DOHH2 (cell line): ENCODE results near the gene TSPAN12.

Experiments
- H3F3A ChIP-seq: fragments of 200-600 bp; sonication (generic), shearing (Covaris generic); 2 replicates; pipeline ENCODE4 v1.6.0; 2016; ENCODE audit warnings: antibody characterized with exemption, mild to moderate bottlenecking; ENCODE audit not compliant: control insufficient read depth, insufficient read depth
- H3K27ac ChIP-seq: fragments of 200-600 bp; sonication (generic); 2 replicates; pipeline ENCODE4 v1.5.1; 2014; ENCODE audit warnings: low read depth, mild to moderate bottlenecking, low read length, moderate library complexity
- H3K27me3 ChIP-seq: fragments of 200-600 bp; sonication (generic); 2 replicates; pipeline ENCODE4 v1.6.1; 2014; ENCODE audit warnings: mild to moderate bottlenecking, low read length, mixed read lengths; ENCODE audit not compliant: control insufficient read depth
- H3K36me3 ChIP-seq: fragments of 200-600 bp; sonication (generic); 2 replicates; pipeline ENCODE4 v1.6.1; 2014; ENCODE audit warnings: mild to moderate bottlenecking, low read length, moderate library complexity, mixed read lengths; ENCODE audit not compliant: control insufficient read depth
- H3K4me1 ChIP-seq: fragments of 200-600 bp; sonication (generic); 2 replicates; pipeline ENCODE4 v1.6.1; 2014; ENCODE audit warnings: mild to moderate bottlenecking, low read length, mixed read lengths; ENCODE audit not compliant: control insufficient read depth
- H3K4me2 ChIP-seq: fragments of 200-600 bp; sonication (generic); 2 replicates; pipeline ENCODE4 v1.6.0; 2014; ENCODE audit warnings: mild to moderate bottlenecking, low read length, moderate library complexity
- H3K4me3 ChIP-seq: fragments of 200-600 bp; sonication (generic); 2 replicates; pipeline ENCODE4 v1.5.1; 2014; ENCODE audit warnings: mild to moderate bottlenecking, low read length, mixed read lengths
- H3K79me2 ChIP-seq: fragments of 200-600 bp; sonication (generic); 2 replicates; pipeline ENCODE4 v1.6.1; 2014; ENCODE audit warnings: mild to moderate bottlenecking, low read length, mixed read lengths; ENCODE audit not compliant: control insufficient read depth
- H3K9me2 ChIP-seq: fragments of 200-600 bp; sonication (generic); replicated peaks from 2 replicates; pipeline ENCODE4 v1.6.1; 2014; ENCODE audit warnings: mild to moderate bottlenecking, low read length, mixed read lengths; ENCODE audit not compliant: control insufficient read depth
- H3K9me3 ChIP-seq: fragments of 200-600 bp; sonication (generic); 2 replicates; pipeline ENCODE4 v1.6.1; 2014; ENCODE audit warnings: antibody characterized with exemption, low read length, mixed read lengths; ENCODE audit not compliant: control insufficient read depth, insufficient read depth
- H4K20me1 ChIP-seq: fragments of 200-600 bp; sonication (generic); 2 replicates; pipeline ENCODE4 v1.6.0; 2014; ENCODE audit warnings: low read depth, mild to moderate bottlenecking, antibody characterized with exemption, low read length, moderate library complexity; ENCODE audit not compliant: control insufficient read depth, insufficient read depth
- CTCF ChIP-seq: fragments of 200-600 bp; sonication (generic); IDR thresholded peaks from one replicate; pipeline ENCODE4 v1.5.1; 2014; ENCODE audit warnings: antibody characterized with exemption, mild to moderate bottlenecking, low read depth, low read length; ENCODE audit not compliant: poor library complexity, severe bottlenecking
- EZH2phosphoT487 ChIP-seq: fragments of 200-600 bp; sonication (generic); IDR thresholded peaks from 2 replicates; pipeline ENCODE4 v1.6.1; 2017; ENCODE audit warnings: borderline replicate concordance, mild to moderate bottlenecking, antibody characterized with exemption, low read length, moderate library complexity, mixed read lengths

The TSPAN12 gene

GRCh38 chr7:120856198-120856597, 1.7 kb downstream of the TSPAN12 start:
- Histone ChIP-seq H3K79me2 (no peaks in the 10 kb centered on the region), H3K27ac (no peak overlapping the region), H3K9me2 (no peaks in the 10 kb centered on the region), H3K4me1 (peaks cover 15% of the 10 kb centered on the region), H3K27me3 (peaks cover 56% of the 10 kb centered on the region), H4K20me1 (no peaks in the 10 kb centered on the region), H3K36me3 (no peaks in the 10 kb centered on the region), H3K9me3 (no peaks in the 10 kb centered on the region), H3K4me3 (no peak overlapping the region), H3K4me2 (peak overlapping the region; percentile 69; the same call in 1 of the 2 replicates), H3F3A (no peaks in the 10 kb centered on the region)
- no peak for TF ChIP-seq EZH2phosphoT487
- TF ChIP-seq CTCF, result no peak

GRCh38 chr7:120852700-120853099, 5.2 kb downstream of the TSPAN12 start:
- H3F3A ChIP-seq, result no peaks in the 10 kb centered on the region

GRCh38 chr7:120843109-120843508, 14.8 kb downstream of the TSPAN12 start:
- no peak for TF ChIP-seq CTCF
- no peak for TF ChIP-seq EZH2phosphoT487
- H3K4me2 ChIP-seq, result no peak overlapping the region

More at GRCh38 chr7:120852700-120853099, 5.2 kb downstream of the TSPAN12 start:
- Histone ChIP-seq H4K20me1 (no peaks in the 10 kb centered on the region), H3K27ac (no peak overlapping the region), H3K79me2 (no peaks in the 10 kb centered on the region), H3K9me3 (no peaks in the 10 kb centered on the region), H3K4me3 (no peak overlapping the region), H3K4me2 (no peak overlapping the region), H3K36me3 (no peaks in the 10 kb centered on the region), H3K27me3 (peaks cover 29% of the 10 kb centered on the region), H3K4me1 (peaks cover 15% of the 10 kb centered on the region), H3K9me2 (no peaks in the 10 kb centered on the region)
- no peak for TF ChIP-seq CTCF
- TF ChIP-seq EZH2phosphoT487, result no peak

GRCh38 chr7:120842121-120842621, 15.8 kb downstream of the TSPAN12 start:
- H3K79me2 ChIP-seq, result no peaks in the 10 kb centered on the region
- no peaks in the 10 kb centered on the region for H3K27me3 ChIP-seq
- H3K27ac ChIP-seq, result no peak overlapping the region
- H3F3A ChIP-seq, result no peaks in the 10 kb centered on the region
- H4K20me1 ChIP-seq, result no peaks in the 10 kb centered on the region
- H3K4me1 ChIP-seq, result no peaks in the 10 kb centered on the region
- no peaks in the 10 kb centered on the region for H3K9me3 ChIP-seq
- no peaks in the 10 kb centered on the region for H3K9me2 ChIP-seq
- no peaks in the 10 kb centered on the region for H3K36me3 ChIP-seq
- H3K4me3 ChIP-seq, result no peak overlapping the region
- TF ChIP-seq CTCF, result no peak
- TF ChIP-seq EZH2phosphoT487, result no peak
- H3K4me2 ChIP-seq, result no peak overlapping the region

More at GRCh38 chr7:120843109-120843508, 14.8 kb downstream of the TSPAN12 start:
- Histone ChIP-seq H4K20me1 (no peaks in the 10 kb centered on the region), H3F3A (no peaks in the 10 kb centered on the region), H3K36me3 (no peaks in the 10 kb centered on the region), H3K4me3 (no peak overlapping the region), H3K4me1 (no peaks in the 10 kb centered on the region), H3K27ac (no peak overlapping the region), H3K9me2 (no peaks in the 10 kb centered on the region), H3K79me2 (no peaks in the 10 kb centered on the region), H3K27me3 (no peaks in the 10 kb centered on the region), H3K9me3 (no peaks in the 10 kb centered on the region)
